Tracheal epithelial cell (primary cell): ENCODE results near the gene PLSCR5. TPM values are rescaled to one million over a fixed set of nuclear protein-coding genes. Genes with fewer than 3 reads are reported as not detected.

Experiments used
- total RNA-seq: library from RNA; depleted of rRNA; stranded (reverse); fragments of >200 nt; gene quantifications from 2 replicates; pipeline ENCODE4 v1.2.1, GENCODE V29; 2014

PLSCR5 gene
- total RNA-seq: not detected in 2 replicates

GRCh38 chr3:146605106-146605505 lies at the start of gene PLSCR5:
TSS of gene PLSCR5 (minus strand) at chr3:146605346. CDS start at chr3:146605212, 134 bp downstream.

GRCh38 chr3:146544002-146544928 lies 60.9 kb downstream of the PLSCR5 start, which contains the start of gene PLSCR1:
TSS of gene PLSCR1 (minus strand) at chr3:146544607. CDS start at chr3:146536552, 8,055 bp downstream.

Other genes starting within 250 kb of the PLSCR5 start
- 0.21 TPM in 1 of 2 replicates, not detected in the other for gene PLSCR2, start 135.8 kb downstream of the PLSCR5 start, total RNA-seq
- 59.9 and 60.5 TPM in 2 replicates for gene PLSCR1, start 60.7 kb downstream of the PLSCR5 start, total RNA-seq